ENCODE results near the gene LYPD6.

Gene LYPD6

DNA sequence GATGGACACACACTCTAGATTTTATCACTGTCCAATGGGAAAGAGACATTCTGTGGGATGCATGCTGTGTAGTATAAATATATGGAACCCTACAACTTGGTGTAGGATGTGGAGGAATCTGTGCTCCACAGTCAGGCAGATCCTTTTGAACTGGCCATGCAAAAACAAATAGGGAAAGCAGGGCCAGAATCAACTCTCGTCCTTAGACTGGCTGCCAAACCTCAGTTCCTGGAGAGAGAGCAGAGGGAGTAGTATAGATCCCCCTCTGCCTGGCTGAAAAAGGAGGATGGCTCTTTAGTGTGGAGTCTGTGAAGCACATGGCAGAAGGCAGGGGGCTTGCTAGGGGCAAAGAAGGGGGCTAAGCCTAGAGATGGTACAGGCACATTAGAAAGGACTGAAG lies 84.7 kb downstream of the LYPD6 start:
- H3K36me3 Mint-ChIP-seq, result no peaks in the 10 kb centered on the region
- no peaks in the 10 kb centered on the region for H3K27me3 Mint-ChIP-seq
- no peaks in the 10 kb centered on the region for H3K9me3 Mint-ChIP-seq
- H3K4me3 Mint-ChIP-seq, result no peak overlapping the region
- no peak overlapping the region for H3K27ac Mint-ChIP-seq
- no peaks in the 10 kb centered on the region for H3K4me1 Mint-ChIP-seq
- peak; percentile 34 for ATAC-seq

GRCh38 chr2:149418065-149418464 lies 87.7 kb downstream of the LYPD6 start:
- no peaks in the 10 kb centered on the region for H3K27me3 Mint-ChIP-seq
- H3K4me1 Mint-ChIP-seq, result no peaks in the 10 kb centered on the region
- H3K36me3 Mint-ChIP-seq, result no peaks in the 10 kb centered on the region
- H3K27ac Mint-ChIP-seq, result no peak overlapping the region
- H3K9me3 Mint-ChIP-seq, result no peaks in the 10 kb centered on the region
- no peak overlapping the region for H3K4me3 Mint-ChIP-seq
- ATAC-seq, result no peak

GRCh38 chr2:149420053-149420963 lies 89.9 kb downstream of the LYPD6 start:
- Mint-ChIP-seq H3K36me3 (no peaks in the 10 kb centered on the region), H3K9me3 (no peaks in the 10 kb centered on the region), H3K4me1 (no peaks in the 10 kb centered on the region), H3K4me3 (no peak overlapping the region), H3K27me3 (peaks cover 9% of the 10 kb centered on the region), H3K27ac (no peak overlapping the region)
- no peak for ATAC-seq

DNA sequence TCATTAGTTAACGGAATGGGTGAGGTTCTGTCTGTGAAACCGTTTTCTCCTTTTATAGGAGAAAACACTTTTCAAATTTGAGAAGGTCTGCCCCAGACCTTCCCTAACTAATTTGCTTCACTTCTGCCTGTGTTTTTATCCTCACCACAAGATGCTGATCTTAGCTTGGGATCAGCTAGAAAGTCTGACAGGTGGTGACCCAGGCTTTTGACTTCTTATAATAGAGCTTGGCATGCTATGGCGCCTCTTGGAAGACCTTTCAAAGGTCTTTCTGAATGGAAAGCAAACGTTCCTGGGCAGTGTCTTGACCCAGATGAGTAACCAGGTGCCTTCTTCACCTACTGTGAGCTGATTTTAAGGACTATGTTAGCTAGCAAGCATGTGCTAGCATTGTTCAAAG lies 91.4 kb downstream of the LYPD6 start:
- H3K9me3 Mint-ChIP-seq, result no peaks in the 10 kb centered on the region
- no peaks in the 10 kb centered on the region for H3K4me1 Mint-ChIP-seq
- H3K36me3 Mint-ChIP-seq, result no peaks in the 10 kb centered on the region
- no peak overlapping the region for H3K4me3 Mint-ChIP-seq
- ATAC-seq, result no peak
- H3K27me3 Mint-ChIP-seq, result peaks cover 18% of the 10 kb centered on the region
- no peak overlapping the region for H3K27ac Mint-ChIP-seq

DNA sequence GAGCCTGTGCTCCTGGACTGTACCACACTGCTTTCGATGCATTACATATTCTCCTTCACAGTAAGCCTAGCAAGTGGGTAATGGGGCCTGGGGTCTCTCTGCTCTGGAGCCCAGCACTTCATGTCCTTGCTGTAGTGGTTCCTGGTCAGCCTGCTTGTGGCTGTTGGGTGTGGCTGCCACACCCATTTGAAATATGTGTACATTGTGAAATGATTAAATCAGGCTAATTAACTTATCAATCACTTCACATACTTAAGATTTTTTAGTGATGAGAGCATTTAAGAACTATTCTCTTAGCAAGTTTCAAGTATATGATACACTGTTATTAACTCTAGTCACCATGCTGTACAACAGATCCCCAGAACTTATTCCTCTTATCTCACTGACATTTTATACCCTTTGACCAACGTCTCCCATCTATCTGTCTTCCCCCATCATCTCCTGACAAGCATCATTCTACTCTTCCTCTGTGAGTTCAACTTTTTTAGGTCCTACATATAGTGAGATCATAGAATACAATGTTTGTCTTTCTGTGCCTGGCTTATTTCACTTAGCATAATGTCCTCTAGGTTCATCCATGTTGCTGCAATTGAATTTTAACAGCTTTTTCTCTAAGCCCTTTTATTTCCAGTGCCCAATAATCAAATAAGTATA lies 92.1 kb downstream of the LYPD6 start:
- no peaks in the 10 kb centered on the region for H3K36me3 Mint-ChIP-seq
- H3K9me3 Mint-ChIP-seq, result no peaks in the 10 kb centered on the region
- ATAC-seq, result no peak
- H3K4me3 Mint-ChIP-seq, result no peak overlapping the region
- H3K27me3 Mint-ChIP-seq, result peaks cover 18% of the 10 kb centered on the region
- H3K4me1 Mint-ChIP-seq, result no peaks in the 10 kb centered on the region
- H3K27ac Mint-ChIP-seq, result no peak overlapping the region

GRCh38 chr2:149422991-149423338 lies 92.6 kb downstream of the LYPD6 start:
- Mint-ChIP-seq H3K4me3 (no peak overlapping the region), H3K27ac (no peak overlapping the region), H3K36me3 (no peaks in the 10 kb centered on the region), H3K4me1 (no peaks in the 10 kb centered on the region), H3K27me3 (peaks cover 18% of the 10 kb centered on the region), H3K9me3 (no peaks in the 10 kb centered on the region)
- no peak for ATAC-seq

DNA sequence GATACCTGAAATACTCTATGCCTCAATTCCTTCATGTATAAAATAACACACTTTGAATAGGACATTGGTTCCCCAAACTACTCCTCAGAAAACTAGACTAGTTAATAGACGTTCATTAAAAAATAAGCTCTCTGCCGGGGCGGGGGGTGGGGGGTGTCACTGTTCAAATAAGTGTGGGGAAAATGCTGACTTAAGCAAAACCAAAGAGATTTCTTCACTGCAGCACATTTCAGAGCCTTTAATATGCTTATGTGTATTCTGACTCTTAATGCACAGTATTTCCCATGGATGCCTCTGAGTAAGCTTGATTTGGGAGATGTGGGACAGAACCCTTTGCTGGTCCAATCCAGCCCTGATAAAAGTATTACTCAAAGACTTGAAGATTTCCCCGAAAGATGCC lies 93.2 kb downstream of the LYPD6 start:
- Mint-ChIP-seq H3K27ac (no peak overlapping the region), H3K4me3 (no peak overlapping the region), H3K4me1 (no peaks in the 10 kb centered on the region), H3K27me3 (peaks cover 18% of the 10 kb centered on the region), H3K36me3 (no peaks in the 10 kb centered on the region), H3K9me3 (no peaks in the 10 kb centered on the region)
- no peak for ATAC-seq

DNA sequence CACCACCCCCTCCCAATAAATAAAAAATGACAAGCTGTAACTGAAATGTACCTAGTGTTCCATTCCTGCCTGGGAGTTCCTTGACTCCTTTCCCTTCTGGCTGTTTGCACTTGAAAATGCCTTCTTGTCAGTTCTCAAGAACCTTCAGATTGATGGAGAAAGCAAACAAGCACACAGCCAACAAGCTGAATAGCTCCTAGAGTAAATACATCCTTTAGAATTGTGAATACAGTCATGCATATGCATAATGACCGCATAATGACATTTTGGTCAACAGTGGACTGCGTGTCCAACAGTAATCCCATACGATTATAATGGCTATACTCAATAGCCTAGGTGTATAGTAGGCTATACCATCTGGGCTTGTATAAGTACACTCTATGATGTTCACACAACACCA lies 97.0 kb downstream of the LYPD6 start:
- Mint-ChIP-seq H3K36me3 (no peaks in the 10 kb centered on the region), H3K4me3 (no peak overlapping the region), H3K4me1 (no peaks in the 10 kb centered on the region), H3K9me3 (no peaks in the 10 kb centered on the region), H3K27ac (no peak overlapping the region), H3K27me3 (peaks cover 18% of the 10 kb centered on the region)
- no peak for ATAC-seq

DNA sequence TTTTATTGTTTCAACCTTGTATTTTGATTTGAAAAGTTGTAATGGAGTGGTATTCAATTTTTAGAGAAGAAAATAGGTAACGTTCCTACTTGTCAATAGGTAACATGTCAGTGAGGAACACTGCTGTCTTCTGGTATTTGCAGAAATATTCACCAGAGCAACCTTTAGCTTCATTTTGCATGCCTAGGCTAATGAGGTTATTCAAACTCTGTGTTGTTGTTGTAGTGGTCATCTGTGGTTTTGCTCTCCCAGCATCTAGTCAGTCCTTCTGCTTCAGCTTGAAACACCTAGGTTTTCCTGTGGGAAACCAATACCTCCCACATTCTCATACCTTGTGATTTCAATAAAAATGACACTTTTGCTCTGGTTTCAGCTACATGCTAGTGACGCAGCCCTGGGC lies 98.4 kb downstream of the LYPD6 start:
- Mint-ChIP-seq H3K27ac (no peak overlapping the region), H3K4me1 (no peaks in the 10 kb centered on the region), H3K36me3 (no peaks in the 10 kb centered on the region), H3K9me3 (no peaks in the 10 kb centered on the region), H3K4me3 (no peak overlapping the region), H3K27me3 (peaks cover 15% of the 10 kb centered on the region)
- no peak for ATAC-seq

- Mint-ChIP-seq H3K27ac (no peak overlapping the region), H3K27me3 (peaks cover 6% of the 10 kb centered on the region), H3K4me3 (no peak overlapping the region), H3K4me1 (no peaks in the 10 kb centered on the region), H3K9me3 (no peaks in the 10 kb centered on the region), H3K36me3 (no peaks in the 10 kb centered on the region)
- ATAC-seq, result no peak
These were observed 100.7 kb downstream of the LYPD6 start for GRCh38 chr2:149430743-149431736.

- Mint-ChIP-seq H3K4me1 (peaks cover 15% of the 10 kb centered on the region), H3K4me3 (no peak overlapping the region), H3K9me3 (no peaks in the 10 kb centered on the region), H3K27ac (no peak overlapping the region), H3K27me3 (peaks cover 15% of the 10 kb centered on the region), H3K36me3 (no peaks in the 10 kb centered on the region)
- ATAC-seq, result no peak
These were observed 108.1 kb downstream of the LYPD6 start for GRCh38 chr2:149438330-149438960.

GRCh38 chr2:149441255-149441654 lies 110.9 kb downstream of the LYPD6 start:
- Mint-ChIP-seq H3K36me3 (no peaks in the 10 kb centered on the region), H3K4me1 (peaks cover 15% of the 10 kb centered on the region), H3K4me3 (no peak overlapping the region), H3K9me3 (no peaks in the 10 kb centered on the region), H3K27me3 (peaks cover 15% of the 10 kb centered on the region), H3K27ac (no peak overlapping the region)
- no peak for ATAC-seq

DNA sequence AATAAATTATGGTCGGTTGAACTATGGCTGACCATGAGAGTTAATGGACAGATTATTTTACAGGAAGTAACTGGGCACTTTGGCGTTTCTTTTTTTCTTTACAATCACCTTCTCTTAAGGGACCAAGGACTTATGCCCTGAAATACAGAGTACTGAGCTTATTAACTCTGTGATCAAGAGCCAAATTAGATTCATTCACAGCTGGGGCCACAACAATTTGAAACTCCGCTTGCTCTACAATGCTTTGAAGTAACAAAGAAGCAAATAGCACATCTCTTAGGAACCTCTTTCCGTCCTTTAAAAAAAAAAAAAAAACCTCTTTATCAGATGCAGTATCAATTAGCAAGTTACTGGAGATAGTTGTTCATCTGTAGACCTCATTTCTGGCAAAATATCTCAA lies 112.0 kb downstream of the LYPD6 start:
- Mint-ChIP-seq H3K4me1 (peaks cover 13% of the 10 kb centered on the region), H3K27ac (no peak overlapping the region), H3K36me3 (no peaks in the 10 kb centered on the region), H3K4me3 (no peak overlapping the region), H3K27me3 (peaks cover 6% of the 10 kb centered on the region), H3K9me3 (no peaks in the 10 kb centered on the region)
- no peak for ATAC-seq

DNA sequence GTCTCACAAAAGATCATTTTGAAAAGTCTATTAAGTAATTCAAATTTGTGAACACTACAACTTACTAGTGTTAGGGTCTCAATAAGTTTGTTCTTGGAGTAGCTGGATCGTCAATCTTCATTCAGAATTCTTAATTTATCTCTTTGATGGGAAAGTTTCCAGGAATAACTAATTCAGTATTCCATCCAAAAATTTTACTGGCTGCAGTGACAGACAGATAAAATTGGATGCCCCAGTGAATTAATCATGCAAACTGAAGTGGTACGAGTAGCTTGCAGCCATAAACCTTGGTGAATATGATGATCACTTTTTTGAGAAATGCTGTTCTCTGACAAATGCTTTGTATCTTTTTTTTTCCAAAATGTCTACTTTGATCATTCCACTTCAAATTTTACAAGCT lies 112.8 kb downstream of the LYPD6 start:
- Mint-ChIP-seq H3K4me3 (no peak overlapping the region), H3K27me3 (no peaks in the 10 kb centered on the region), H3K36me3 (no peaks in the 10 kb centered on the region), H3K9me3 (no peaks in the 10 kb centered on the region), H3K27ac (no peak overlapping the region), H3K4me1 (peaks cover 5% of the 10 kb centered on the region)
- ATAC-seq, result no peak

DNA sequence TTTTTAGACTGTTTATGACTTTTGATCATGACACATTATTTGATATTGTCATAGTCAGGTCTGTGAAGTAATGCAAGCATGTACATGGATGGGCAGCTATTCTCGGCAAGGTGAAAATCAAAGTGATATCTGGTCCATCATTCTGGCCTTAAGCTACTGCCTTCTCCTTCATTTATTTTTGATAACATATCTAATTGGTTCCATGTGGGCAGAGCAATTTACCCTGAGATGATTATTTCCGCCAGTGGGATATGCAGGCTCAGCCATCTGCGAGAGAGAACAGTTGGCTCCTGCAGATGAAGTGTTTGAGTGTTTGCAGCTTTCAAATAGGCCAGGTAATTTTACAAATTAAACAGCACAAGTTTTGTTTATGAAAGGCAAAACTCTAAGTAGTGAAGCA lies 116.4 kb downstream of the LYPD6 start:
- H3K4me1 Mint-ChIP-seq, result peaks cover 6% of the 10 kb centered on the region
- H3K27ac Mint-ChIP-seq, result no peak overlapping the region
- H3K36me3 Mint-ChIP-seq, result no peaks in the 10 kb centered on the region
- no peaks in the 10 kb centered on the region for H3K9me3 Mint-ChIP-seq
- ATAC-seq, result no peak
- no peak overlapping the region for H3K4me3 Mint-ChIP-seq
- no peaks in the 10 kb centered on the region for H3K27me3 Mint-ChIP-seq

Measured in stimulated activated memory B cell treated with anti-CD40 and anti-IgM and Interleukin-4, amounts not matched to agents 10 μg/mL and 1 μg/mL and 100 μg/mL, for 72 hours (primary cell).